Activated CD8-positive, alpha-beta memory T cell treated with anti-CD3 and anti-CD28 coated beads for 24 hours (primary cell): ENCODE results near the gene CPEB4.

Source experiments
- DNase-seq: peaks from one replicate; pipeline ENCODE4 v3.0.0-alpha.2; 2020

Gene CPEB4

GRCh38 chr5:173859408-173860159, 28.6 kb upstream of the CPEB4 start:
- DNase-seq, result no peak

DNA sequence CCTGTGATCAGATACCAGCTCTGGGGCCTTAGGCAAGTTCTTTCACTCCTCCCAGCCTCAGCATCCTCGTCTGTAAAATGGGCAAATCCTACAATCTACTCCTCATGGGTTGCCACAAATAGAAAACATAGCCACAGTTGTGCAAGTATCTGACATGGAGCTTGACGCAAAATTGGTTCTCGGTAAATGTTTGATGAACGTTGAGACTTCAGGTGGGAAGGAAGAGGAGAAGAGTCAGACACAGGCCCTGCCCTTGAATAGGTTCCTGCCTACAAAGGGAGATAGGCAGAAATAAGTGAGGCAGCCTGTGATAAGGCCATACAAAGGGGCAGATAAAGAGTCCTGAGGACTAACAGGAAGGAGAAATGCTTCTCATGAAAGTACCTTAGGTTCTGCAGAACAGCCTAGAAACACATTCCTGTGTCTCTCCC, 26.1 kb upstream of the CPEB4 start:
- DNase-seq, result no peak

DNA sequence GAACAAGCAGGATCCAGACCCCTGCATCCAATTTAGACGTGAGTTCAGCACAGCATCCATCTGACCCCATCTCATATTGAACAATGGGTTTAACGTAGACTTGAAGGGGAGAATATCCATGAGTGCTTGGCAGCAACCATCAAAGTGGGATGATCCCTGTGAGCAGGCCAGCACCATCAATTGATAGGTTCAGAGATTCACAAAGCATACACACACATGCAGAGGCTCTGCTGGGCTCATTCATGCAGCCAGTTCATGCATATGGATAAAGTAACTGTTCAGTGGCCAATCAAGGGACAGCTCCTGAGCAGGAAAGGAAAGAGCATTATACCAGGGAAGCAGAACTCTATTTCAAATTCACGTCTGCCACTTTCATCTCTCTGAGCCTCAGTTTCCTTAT, 24.8 kb upstream of the CPEB4 start:
- no peak for DNase-seq

GRCh38 chr5:173864126-173865050, 23.8 kb upstream of the CPEB4 start:
- no peak for DNase-seq

DNA sequence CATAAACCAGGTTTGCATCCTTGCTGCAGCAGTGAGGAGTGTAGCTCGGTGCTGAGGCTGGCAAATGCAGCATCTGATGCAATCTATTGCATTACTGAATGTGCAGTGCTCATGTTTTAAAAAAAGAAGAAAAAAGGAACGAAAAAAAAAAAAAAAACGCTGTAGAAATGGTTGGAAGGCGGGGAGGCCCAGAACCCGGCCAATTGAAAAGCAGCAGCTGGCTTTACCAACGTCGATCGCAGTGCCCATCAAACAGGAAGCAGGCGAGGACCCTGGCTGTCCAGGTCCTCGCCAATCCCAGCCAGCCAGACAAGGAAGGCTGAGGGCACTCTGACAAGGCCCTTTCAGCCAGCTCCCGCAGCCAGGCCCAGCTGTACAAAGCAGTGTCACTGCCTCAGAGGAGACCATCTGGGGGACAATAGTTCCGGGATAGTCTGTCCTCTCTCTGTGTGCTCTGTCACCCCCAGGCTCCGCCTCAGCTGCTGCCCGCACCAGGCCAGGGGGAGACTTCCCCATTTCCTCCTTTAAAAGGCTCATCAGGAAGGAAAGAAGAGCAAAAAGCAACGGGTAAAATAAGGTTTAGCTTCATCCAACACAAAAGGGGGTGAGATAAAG, 21.8 kb upstream of the CPEB4 start:
- DNase-seq, result no peak

GRCh38 chr5:173866858-173867679, 21.1 kb upstream of the CPEB4 start:
- DNase-seq, result no peak

DNA sequence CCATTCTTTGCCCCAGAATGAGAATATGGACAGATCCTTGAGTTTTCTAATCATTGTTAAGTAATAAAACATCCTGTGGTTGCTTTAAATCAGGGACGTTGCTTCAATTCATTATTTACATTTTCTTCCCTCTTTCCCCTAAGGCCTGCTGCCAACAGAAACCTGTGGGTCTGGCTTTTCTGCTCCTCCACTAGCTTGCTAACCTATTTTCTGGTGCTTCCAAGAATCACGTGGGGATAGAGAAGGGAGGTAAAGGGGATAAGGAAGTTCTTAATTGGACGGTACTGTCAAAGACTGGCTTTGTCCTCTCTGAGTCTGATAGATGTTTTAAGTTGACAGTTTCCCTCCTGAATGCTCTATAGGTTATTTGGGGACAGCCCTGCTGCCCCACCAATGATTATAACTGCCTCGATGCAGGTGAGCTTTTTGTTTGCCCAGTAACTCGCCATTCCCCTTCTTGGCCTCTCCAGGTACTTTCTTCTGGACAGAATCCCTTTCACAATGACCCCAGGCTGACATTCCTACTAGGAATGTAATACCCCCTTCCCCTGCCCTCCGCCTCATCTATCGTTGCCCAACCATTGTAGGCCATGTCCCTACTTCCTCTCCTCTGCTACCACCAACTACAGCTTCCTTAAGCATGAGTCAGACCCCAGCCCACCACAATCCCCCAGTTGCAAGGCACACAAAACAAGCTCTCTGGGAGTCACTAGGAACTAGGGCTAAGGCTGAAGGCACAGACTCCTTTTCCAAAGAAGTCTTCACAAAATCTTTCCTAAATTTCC, 19.9 kb upstream of the CPEB4 start:
- no peak for DNase-seq

DNA sequence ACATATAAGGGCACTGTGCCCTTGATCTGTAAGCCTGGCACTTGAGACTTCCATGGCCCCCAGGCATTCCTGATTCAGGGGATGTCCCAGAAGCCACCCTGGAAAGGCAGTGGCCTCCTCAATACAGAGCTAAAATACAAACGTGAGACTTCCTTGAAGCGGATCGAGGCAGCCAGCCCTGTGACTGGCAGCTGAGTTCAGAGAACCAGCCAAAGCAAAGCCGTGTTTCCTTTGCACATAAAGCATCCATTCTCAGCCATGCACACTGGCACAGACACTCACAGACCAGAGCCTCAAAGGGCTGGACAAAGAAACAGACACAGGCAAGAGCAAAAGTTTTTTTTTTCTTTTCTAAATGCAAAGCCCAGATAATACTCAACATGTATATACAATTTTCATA, 18.8 kb upstream of the CPEB4 start:
- DNase-seq, result no peak

GRCh38 chr5:173872957-173873305, 15.2 kb upstream of the CPEB4 start:
- DNase-seq, result no peak

GRCh38 chr5:173873306-173873922, 14.7 kb upstream of the CPEB4 start:
- DNase-seq, result no peak

DNA sequence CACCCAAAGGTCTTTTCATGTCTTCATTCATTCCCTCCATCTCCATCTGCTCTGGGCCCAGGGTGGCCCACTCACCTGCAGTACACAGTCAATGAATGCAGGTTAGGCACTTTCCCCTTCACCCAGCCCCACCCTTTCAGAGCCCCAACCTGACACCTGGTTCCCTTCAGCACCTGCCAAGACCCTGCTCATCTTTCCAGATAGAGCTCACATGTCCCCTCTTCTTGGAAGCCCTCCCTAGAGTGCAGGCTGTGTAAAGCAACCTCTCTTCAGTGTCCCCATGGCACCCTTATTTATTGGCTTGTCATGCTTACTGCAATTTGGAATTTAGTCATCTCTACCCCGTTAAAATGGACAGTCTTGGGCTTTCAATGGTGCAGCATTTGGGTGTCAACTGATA, 13.0 kb upstream of the CPEB4 start:
- DNase-seq, result no peak

GRCh38 chr5:173878224-173878967, 9.8 kb upstream of the CPEB4 start:
- no peak for DNase-seq

- DNase-seq, result no peak
Measured at GRCh38 chr5:173880306-173880985, 7.7 kb upstream of the CPEB4 start.

DNA sequence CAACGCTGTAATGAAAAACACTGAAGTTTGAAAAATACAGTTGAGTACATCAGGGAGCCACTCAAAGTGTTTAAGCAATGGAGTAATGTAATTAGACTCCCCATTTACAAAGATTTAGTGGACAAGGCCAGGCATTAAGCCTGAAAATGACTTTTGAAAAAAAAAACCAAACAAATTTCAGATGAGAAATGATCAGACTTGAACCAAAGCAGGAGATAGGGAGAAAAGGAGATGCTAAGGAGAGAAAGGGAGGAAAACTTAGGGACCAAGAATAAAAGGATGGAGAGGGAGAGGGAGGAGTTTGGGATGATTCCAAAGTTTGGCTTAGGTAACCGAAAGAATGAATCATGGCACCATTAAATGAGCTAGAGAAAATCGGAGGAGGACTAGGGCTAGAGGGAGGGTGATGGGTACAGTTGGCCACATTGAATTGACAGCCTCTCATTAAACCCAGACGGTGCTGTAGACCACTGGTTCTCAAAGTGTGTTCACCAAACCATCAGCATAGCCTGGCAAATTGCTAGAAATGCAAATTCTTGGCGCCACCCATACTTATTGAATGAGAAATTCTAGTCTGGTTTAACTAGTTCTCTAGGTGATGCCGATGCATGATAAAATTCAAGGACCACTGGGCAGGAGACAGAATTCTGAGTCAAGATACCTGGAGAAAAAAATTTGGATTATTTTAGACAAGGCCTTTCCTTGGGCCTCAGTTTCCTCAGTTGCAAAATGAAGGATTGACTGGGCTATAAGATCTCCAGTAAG, 6.2 kb upstream of the CPEB4 start:
- no peak for DNase-seq

DNA sequence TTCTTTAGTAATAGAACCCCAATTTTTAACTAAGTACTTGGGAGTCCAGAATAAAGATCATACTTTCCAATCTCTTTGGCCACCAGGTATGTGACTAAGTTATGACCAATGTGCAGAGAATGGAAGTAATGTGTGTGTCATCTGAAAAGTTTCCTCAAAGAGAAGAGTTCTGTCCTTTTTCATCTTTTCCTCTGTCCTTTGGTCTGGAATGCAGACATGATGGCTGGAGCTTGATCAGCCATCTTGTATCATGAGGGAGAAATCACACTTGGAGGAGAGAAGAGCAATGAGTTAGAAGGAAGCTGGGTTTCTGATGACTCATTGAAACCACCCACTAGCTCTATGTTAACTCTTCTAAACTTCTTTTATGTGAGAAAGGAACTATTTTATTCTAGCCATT, 5.5 kb upstream of the CPEB4 start:
- DNase-seq, result no peak

DNA sequence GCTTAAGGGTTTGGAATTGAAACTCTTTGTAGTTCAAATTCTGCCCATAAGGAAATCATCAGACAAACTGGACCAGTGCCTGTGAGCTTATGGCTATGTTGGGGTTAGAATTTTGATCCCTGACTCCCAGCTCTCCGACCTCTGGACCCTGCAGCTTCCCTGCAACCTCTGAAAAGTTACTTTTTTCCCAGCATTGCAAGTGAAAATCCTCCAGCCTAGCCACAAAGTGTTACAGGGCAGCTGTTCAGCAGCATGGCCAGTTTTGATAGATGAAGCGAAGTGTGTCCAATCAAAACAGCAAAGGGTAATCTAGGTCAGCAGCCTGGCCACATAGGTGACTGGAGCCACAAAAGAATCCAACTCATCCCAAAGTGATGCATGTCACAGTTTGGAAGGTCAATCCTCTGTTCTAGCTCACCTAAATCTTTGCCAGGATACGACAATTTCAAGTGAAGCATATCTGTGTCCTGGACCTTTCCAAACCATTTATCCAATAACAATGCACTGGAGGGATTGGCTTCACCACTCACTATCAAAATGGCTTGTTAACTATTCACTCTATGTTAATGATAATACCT, 4.7 kb upstream of the CPEB4 start:
- no peak for DNase-seq

DNA sequence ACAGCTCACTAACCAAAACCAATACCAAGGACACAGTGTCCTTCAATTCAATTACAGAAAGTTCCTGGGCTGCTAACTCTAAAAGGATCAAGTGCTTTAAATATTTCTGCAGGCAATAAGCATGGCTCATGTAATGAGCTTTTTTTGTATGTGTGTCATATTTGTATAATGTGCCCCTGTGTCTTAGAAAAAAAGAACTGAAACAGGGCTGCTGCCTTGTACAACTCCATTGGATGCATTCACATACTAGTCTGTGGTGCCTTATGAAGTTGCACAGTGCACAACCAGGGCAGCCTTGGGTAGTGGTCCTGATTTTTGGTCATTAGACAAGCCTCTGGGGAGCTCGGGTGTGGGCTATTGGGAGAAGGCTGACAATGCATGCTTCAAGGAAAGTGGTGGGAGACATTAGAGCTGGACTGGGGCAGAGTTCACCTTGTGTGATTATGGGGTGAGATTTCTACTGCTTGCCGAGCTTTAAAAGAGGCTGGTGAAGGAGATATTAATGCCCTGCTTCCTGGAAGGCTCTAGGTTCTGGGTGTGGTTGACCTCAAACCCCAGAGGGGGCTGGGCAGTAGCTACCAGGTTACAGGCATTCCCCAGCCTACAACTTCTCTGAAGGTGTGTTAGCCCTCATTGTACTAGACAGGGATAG, 3.6 kb upstream of the CPEB4 start:
- no peak for DNase-seq

DNA sequence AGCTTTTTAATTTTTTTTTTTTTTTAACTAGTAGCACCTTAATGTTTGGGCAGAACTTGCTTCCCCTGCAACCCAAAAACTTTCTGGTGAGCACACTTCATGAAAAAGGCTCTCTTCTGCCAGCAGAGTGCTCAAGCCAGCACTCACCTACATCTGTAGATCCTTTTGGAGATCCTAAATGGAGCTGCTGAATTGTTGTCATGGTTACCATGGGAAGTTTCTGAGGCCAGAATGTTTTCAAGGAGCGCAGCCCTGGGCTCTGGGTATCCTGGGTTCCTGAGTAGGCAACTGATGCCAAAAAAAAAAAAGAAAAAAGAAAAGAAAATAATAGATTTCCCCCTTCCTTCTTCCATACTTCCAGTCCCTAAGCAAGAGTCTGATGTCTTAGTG, 3.1 kb upstream of the CPEB4 start:
- no peak for DNase-seq
